GM12872 (cell line): Measurements from ENCODE around the gene ATRNL1.
A peak's percentile ranks its signal among the peaks of the same experiment; 100 is the strongest.

Experiments used
- CTCF ChIP-seq: IDR thresholded peaks from 3 replicates; pipeline ENCODE4 v1.5.1; 2011; ENCODE audit warnings: low read depth, mild to moderate bottlenecking, low read length, moderate library complexity; ENCODE audit not compliant: insufficient read depth

ATRNL1 gene

GRCh38 chr10:115092258-115092554, 959 bp upstream of the ATRNL1 start:
- no peak for TF ChIP-seq CTCF

GRCh38 chr10:115092555-115093285, 445 bp upstream of the ATRNL1 start:
- TF ChIP-seq CTCF, result no peak

GRCh38 chr10:115093776-115094408, 727 bp downstream of the ATRNL1 start:
- TF ChIP-seq CTCF, result 0 out of 3 replicates have a peak, but pooled peaks have one; percentile 21

GRCh38 chr10:115094416-115095140, 1.4 kb downstream of the ATRNL1 start:
- TF ChIP-seq CTCF, result no peak

- TF ChIP-seq CTCF, result no peak
Measured at GRCh38 chr10:115095758-115096157, 2.6 kb downstream of the ATRNL1 start.

GRCh38 chr10:115103700-115104099, 10.5 kb downstream of the ATRNL1 start:
- no peak for TF ChIP-seq CTCF

- TF ChIP-seq CTCF, result no peak
Measured at GRCh38 chr10:115107830-115108229, 14.7 kb downstream of the ATRNL1 start.
